Activated naive CD4-positive, alpha-beta T cell treated with Interleukin-2 at 50 U/mL for 16 hours (primary cell): Measurements from ENCODE around the gene BHLHE23.

Source experiments
- DNase-seq: peaks from one replicate; pipeline ENCODE4 v3.0.0-alpha.2; 2020

The BHLHE23 gene

DNA sequence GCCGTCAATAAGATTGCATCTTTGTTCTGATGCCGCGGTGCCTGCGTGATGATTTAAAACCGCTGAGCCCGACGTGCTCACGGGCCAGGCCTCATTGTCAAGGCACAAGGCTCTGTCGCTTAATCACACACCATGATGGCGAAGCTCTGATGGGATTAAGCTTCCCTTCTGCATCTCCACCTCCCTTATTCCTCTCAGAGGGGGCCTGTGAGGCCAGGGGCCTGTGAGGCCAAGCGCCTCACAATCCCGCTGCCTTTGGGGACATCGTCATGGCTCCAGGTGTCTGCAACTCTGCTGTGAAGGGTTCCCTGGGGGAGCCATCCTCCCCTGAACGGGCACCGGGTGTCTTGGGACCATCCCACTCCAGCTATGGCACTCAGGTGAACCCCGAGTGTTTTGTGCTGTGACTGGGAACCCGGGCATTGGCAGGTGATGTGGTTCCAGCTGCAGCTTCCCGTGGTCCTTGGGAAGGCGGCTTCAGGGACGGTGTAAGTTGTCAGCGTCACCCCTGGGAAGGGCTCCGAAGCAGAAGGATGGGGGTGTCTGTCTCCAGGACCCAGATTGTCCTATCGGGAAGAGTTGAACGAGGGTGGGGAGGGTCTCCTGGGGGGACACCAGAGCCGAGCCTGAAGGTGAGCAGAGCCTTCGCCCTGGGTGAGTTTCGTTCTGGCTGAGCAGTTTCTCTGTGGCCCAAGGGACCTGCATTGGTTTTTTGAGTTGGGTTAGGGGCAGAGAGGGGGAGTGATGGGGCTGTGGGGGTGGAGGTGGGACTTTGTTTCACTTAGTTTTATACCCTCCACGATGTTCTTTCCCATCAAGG is 18.0 kb upstream of the BHLHE23 start:
- DNase-seq: no peak

GRCh38 chr20:63023936-63024571 is 17.3 kb upstream of the BHLHE23 start:
- no peak for DNase-seq

GRCh38 chr20:63023071-63023935 is 16.5 kb upstream of the BHLHE23 start:
- no peak for DNase-seq

DNA sequence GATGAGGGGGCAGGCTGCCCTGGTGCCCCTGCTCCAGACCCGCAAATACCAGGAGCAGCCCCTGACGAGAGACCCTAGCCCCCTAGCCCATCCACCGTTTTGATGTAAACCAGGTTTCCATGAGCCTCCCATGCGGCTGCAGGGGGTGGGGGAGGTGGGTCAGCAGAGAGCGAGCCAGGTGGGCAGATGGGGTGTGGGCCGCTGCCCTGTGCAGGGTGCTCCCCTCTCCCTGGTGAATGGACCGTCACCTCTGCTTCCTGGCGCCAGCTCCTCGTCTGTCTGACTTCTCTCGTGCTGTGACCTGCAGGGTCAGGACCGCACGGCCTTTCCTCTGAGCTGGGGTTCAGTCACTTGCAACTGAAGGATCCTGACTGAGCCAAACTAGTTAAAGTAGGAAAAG is 15.7 kb upstream of the BHLHE23 start:
- no peak for DNase-seq

- DNase-seq: no peak
Measured at GRCh38 chr20:63021356-63022321, 14.9 kb upstream of the BHLHE23 start.

GRCh38 chr20:63020681-63021080 is 13.9 kb upstream of the BHLHE23 start:
- no peak for DNase-seq

GRCh38 chr20:63017826-63018411 is 11.2 kb upstream of the BHLHE23 start:
- no peak for DNase-seq

GRCh38 chr20:63017076-63017825 is 10.5 kb upstream of the BHLHE23 start:
- DNase-seq: no peak

DNA sequence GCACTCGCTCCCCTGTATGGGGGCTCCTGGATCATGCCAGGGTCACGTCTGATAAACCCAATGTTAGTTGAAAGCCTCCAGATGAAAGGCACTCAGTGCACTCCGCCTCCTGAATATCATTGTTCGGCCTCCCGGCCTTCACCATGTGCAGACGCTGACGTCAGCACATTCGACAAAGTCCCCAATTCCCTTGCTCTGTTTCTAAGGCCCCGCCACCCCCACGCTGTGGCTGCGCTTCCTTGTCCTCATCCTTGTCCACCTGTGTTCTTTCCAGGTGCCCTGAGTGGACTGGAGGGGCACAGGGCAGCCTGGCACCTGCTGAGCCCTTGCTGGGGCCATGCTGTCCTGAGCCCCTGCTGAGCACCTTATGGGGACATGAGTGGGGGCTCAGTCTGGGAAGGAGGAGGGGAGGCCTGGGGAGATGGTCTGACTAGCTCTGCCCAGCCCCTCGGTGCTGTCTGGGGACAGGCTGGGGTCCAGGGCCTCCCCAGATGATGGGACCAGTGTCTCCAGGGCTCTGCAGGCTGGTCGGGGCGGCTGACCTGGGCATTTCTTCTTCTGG is 9.8 kb upstream of the BHLHE23 start:
- DNase-seq: no peak

DNA sequence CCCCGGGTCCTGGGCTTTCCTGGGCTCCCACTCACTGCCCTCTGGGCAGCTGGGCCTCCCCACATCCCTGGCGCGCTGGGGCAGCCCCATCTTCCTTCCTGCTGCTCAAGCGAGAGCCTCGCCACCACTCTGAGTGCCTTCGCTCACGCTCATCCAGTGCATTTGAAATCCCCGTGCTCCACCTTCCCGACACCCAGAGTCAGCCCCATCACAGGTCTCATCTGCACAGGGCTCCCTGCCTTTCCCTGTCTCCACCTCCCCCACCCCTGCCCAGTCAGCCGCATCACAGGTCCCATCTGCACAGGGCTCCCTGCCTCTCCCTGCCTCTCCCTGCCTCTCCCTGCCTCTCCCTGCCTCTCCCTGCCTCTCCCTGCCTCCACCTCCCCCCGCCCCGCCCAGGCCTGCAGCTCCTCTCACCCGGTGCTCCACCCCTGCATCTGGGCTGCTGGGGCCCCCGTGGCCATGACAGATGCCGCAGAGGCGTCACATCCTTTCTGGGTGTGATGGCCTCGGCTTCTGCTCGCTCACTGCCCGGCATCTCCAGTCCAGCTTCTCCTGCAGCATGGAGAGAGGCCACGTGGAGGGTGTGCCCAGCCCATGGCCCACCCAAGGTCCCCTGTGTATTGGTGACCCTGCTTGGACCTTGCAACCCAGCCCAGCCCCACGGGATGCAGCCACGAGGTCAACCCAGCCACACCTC is 9.0 kb upstream of the BHLHE23 start:
- no peak for DNase-seq

- no peak for DNase-seq
Measured at GRCh38 chr20:63015147-63015661, 8.4 kb upstream of the BHLHE23 start.

GRCh38 chr20:63014710-63015109 is 7.9 kb upstream of the BHLHE23 start:
- no peak for DNase-seq

- no peak for DNase-seq
Measured at GRCh38 chr20:63014287-63014686, 7.5 kb upstream of the BHLHE23 start.

- DNase-seq: no peak
Measured at GRCh38 chr20:63013207-63013606, 6.4 kb upstream of the BHLHE23 start.

DNA sequence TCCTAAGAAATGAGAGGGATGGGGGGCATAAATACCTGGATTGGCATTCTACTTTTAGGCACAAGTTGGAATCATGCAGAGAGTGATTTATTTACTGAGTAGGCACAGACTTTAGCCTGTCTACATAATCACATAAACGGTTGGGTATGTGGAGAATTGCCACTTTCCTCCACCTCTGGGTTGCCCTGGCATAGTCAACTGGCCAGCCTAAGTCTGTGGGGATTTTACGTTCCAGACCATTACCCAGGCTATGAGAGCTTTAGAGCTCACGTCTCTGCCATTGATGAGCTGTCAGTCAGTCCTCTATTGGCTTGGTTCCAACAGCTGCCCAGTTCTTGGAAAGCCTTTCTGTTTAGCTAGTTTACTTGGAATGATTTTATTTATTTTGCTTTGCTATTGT is 5.0 kb upstream of the BHLHE23 start:
- DNase-seq: no peak

DNA sequence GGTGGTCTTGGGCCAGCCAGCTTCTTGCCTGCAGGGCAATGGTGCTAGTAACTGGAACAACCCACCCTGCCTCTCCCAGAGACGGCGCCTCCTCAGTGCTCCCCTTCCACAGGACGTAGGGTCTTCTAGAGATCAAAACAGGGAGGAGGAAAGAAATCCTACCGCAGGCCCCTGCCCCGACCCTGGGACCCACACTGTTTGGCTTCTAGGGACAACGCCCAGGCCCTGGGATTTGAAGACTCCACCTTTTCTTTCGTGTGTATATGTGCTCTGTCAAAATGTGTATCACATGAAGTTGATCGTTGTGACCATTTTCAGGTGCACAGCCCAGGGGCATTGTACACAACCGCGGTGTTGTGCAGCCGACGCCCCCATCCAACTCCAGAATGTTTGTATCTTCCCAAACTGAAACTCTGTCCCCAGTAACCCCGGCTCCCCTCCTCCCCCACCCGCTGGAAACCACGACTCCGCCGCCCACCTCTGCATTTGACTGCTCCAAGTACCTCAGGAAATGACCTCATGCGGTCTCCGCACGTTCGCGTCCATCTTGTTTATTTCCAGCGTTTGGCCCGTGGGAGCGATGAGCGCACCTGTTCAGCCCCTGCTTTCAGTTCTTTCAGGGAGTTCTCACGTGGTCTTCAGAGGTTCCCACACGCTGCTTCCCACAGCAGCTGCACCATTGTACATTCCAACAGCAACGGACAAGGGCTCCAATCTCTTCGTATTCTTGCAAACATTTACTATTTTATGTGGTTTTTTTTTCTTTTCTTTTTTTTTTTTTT is 3.4 kb upstream of the BHLHE23 start:
- peak; percentile 78 for DNase-seq

DNA sequence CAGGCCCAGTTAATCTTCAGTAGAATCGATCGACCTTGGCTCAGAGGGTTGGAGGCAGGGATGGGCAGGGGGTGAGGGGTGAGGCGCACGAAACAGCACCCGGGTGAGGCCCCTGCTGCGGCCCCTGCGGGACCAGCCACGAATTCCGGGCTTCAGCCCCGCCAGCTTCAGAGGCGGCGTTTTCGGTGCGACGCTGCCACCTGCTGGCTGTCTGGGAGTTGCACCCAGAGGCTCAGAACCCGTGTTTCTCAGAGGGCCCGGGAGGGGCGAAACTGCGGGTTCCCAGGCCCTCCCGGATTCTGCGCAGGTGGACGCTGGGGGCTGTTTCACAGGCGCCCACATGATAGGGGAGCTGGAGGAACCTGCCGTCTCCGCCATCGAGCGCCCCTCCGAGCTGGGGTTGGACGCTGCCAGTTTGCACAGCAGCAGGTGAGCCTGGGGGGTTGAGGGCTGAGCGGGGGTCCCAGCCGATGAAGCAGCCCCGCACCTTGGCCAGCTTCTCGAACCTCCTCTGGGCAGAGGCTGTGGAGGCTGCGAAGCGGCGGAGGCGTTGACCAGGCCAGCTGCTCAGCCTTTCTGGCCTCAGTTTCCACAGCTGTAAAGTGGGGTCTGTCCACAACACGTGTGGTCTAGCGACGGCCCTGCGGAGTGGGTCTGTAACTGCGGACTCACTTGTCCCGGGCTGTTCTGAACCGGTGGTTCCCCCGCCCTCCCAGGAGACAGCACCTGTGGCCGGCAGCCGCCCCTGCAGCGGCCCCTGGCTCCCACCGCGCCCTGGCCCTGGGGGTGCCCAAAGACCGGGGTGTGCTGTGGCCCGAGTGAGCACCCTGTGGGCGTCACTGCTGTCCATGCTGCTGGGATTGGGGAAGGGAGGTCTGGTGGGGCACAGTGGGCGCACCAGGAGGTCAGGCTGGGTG is 2.5 kb upstream of the BHLHE23 start:
- DNase-seq: peak; percentile 87

GRCh38 chr20:63008541-63009044 is 1.8 kb upstream of the BHLHE23 start:
- no peak for DNase-seq
